B cell (primary cell): Measurements from ENCODE around the gene TSFM. TPM values are rescaled to one million over a fixed set of nuclear protein-coding genes. Genes with fewer than 3 reads are reported as not detected.

Source experiments
- ATAC-seq: fragments of 200-7000 bp; cut with Tn5 transposase; one replicate; pipeline ENCODE4 v1.10.0; 2021; ENCODE audit warnings: low read depth, mild to moderate bottlenecking, moderate number of reproducible peaks, moderate library complexity
- CTCF ChIA-PET: fragments of 350-600 bp; sonication (Branson Sonifier 250); formaldehyde crosslinking; loops from one replicate; lab custom pipeline; 2021; ENCODE audit warnings: antibody characterized with exemption, inconsistent platforms; lab: Charles Lee
- POLR2A ChIA-PET: fragments of 350-600 bp; sonication (Branson Sonifier 250); formaldehyde crosslinking; loops from one replicate; lab custom pipeline; 2021; ENCODE audit warnings: antibody characterized with exemption; lab: Charles Lee
- DNase-seq: peaks from one replicate; pipeline ENCODE4 v3.0.0; 2013
- H2AFZ ChIP-seq: 2 replicates; pipeline ENCODE4 v1.6.1; 2012; ENCODE audit warnings: mild to moderate bottlenecking, low read depth, low read length; ENCODE audit not compliant: insufficient read depth, poor library complexity, severe bottlenecking
- H3K27ac ChIP-seq, 2 donors: 1 replicate in 1 of 2; 2 replicates in 1 of 2; pipeline ENCODE4 v1.5.1; 2012 to 2013; ENCODE audit warnings: low read length in 2 of 2, mild to moderate bottlenecking in 2 of 2, moderate library complexity in 1 of 2
- H3K27me3 ChIP-seq, 4 experiments: fragments of 200-600 bp in 1 of 4; sonication (generic) in 1 of 4; replicated peaks in 1 of 4; 1 replicate in 2 of 4; 2 replicates in 2 of 4; pipeline versions ENCODE4 v1.6.1 to v1.7.0; 2013 to 2016; ENCODE audit warnings: low read length in 3 of 4, mild to moderate bottlenecking in 2 of 4, mixed read lengths in 1 of 4, moderate library complexity in 1 of 4; ENCODE audit not compliant: insufficient read depth in 4 of 4, control insufficient read depth in 3 of 4; ENCODE audit errors: control extremely low read depth in 1 of 4
- H3K36me3 ChIP-seq, 2 experiments: replicated peaks in 1 of 2; 1 replicate in 1 of 2; 2 replicates in 1 of 2; pipeline versions ENCODE4 v1.6.1 to v1.7.1; 2013; ENCODE audit warnings: low read length in 1 of 2; ENCODE audit not compliant: insufficient read depth in 2 of 2, control insufficient read depth in 1 of 2; ENCODE audit errors: control extremely low read depth in 1 of 2, extremely low read depth in 1 of 2
- H3K4me1 ChIP-seq, 2 donors: fragments of 200-600 bp in 1 of 2; sonication (generic) in 1 of 2; 1 replicate in 1 of 2; 2 replicates in 1 of 2; pipeline versions ENCODE4 v1.5.1 to v1.6.1; 2013 to 2017; ENCODE audit warnings: low read length in 2 of 2; ENCODE audit not compliant: control insufficient read depth in 2 of 2, insufficient read depth in 2 of 2
- H3K4me2 ChIP-seq: replicated peaks from 2 replicates; pipeline ENCODE3; 2012; ENCODE audit warnings: mild to moderate bottlenecking, low read depth, low read length; ENCODE audit not compliant: poor library complexity, severe bottlenecking
- H3K4me3 ChIP-seq, 5 experiments: fragments of 200-600 bp in 1 of 5; sonication (generic) in 1 of 5; 1 replicate in 3 of 5; 2 replicates in 2 of 5; pipeline versions ENCODE4 v1.5.1 to v1.7.0; 2011 to 2016; ENCODE audit warnings: low read length in 4 of 5, mild to moderate bottlenecking in 4 of 5, low read depth in 2 of 5, control low read depth in 1 of 5, moderate library complexity in 1 of 5; ENCODE audit not compliant: insufficient read depth in 1 of 5; ENCODE audit errors: control extremely low read depth in 1 of 5, extremely low read depth in 1 of 5
- H3K79me2 ChIP-seq: fragments of 200-600 bp; sonication (generic); one replicate; pipeline ENCODE4 v1.6.0; 2016; ENCODE audit warnings: low read length; ENCODE audit not compliant: control insufficient read depth, insufficient read depth
- H3K9ac ChIP-seq: fragments of 200-600 bp; sonication (generic); 2 replicates; pipeline ENCODE4 v1.6.1; 2017; ENCODE audit warnings: mild to moderate bottlenecking, low read length, moderate library complexity
- H3K9me3 ChIP-seq, 3 donors: one replicate each; pipeline versions ENCODE4 v1.6.1 to v1.7.1; 2013; ENCODE audit warnings: low read length in 2 of 3; ENCODE audit not compliant: control insufficient read depth in 2 of 3, insufficient read depth in 1 of 3; ENCODE audit errors: control extremely low read depth in 1 of 3
- H4K20me1 ChIP-seq: 2 replicates; pipeline ENCODE4 v1.6.0; 2012; ENCODE audit warnings: mild to moderate bottlenecking, low read length; ENCODE audit not compliant: insufficient read depth, control insufficient read depth, poor library complexity, severe bottlenecking
- H3K27ac Mint-ChIP-seq: one replicate; pipeline ENCODE4 v1.8.0; 2021; ENCODE audit warnings: mixed read lengths
- H3K27me3 Mint-ChIP-seq: one replicate; pipeline ENCODE4 v1.8.0; 2021; ENCODE audit warnings: mixed read lengths
- H3K4me1 Mint-ChIP-seq: one replicate; pipeline ENCODE4 v1.8.0; 2021; ENCODE audit warnings: mixed read lengths
- H3K4me3 Mint-ChIP-seq: one replicate; pipeline ENCODE4 v1.8.0; 2021; ENCODE audit warnings: mixed read lengths
- H3K9me3 Mint-ChIP-seq: one replicate; pipeline ENCODE4 v1.8.0; 2022; ENCODE audit warnings: mixed read lengths; ENCODE audit not compliant: insufficient read depth
- EZH2 ChIP-seq: IDR thresholded peaks from 2 replicates; pipeline ENCODE4 v1.6.1; 2012; ENCODE audit warnings: borderline replicate concordance, low read depth, mild to moderate bottlenecking, moderate library complexity, low read length; ENCODE audit not compliant: insufficient read depth, poor library complexity, severe bottlenecking
- WGBS: methylation state at CpG from one replicate; pipeline ENCODE4 v1.1.5; 2013; ENCODE audit warnings: missing lambda C conversion rate; ENCODE audit not compliant: insufficient coverage; 5-methylcytosine and 5-hydroxymethylcytosine counted together
- intact Hi-C: fragments of 100-400 bp; cut with micrococcal nuclease; formaldehyde crosslinking; loops from one replicate; pipeline ENCODE4 v1.10.0; 2022
- polyA plus RNA-seq: library from polyadenylated mRNA; depleted of rRNA; stranded (reverse); fragments of >200 nt; gene quantifications from 2 replicates; pipeline ENCODE4 v1.2.3, GENCODE V29; 2012
- total RNA-seq, 2 donors: library from RNA; stranded (reverse); fragments of 120-200 nt in 1 of 2; gene quantifications; 1 replicate in 1 of 2; 2 replicates in 1 of 2; pipeline versions ENCODE4 v1.2.3 to v1.2.4, GENCODE V29; 2013 to 2022
- TF ChIP-seq, protein P1 (sequence below): fragments of 200-600 bp; IDR thresholded peaks from one replicate; pipeline ENCODE4 v1.8.0; 2022; ENCODE audit warnings: antibody characterized with exemption, mild to moderate bottlenecking

The TSFM gene
- total and polyA plus RNA-seq, 2 donors (not counting 1 experiment from before 2014, with no cell fraction given): 5.6 to 20.9 TPM

DNA sequence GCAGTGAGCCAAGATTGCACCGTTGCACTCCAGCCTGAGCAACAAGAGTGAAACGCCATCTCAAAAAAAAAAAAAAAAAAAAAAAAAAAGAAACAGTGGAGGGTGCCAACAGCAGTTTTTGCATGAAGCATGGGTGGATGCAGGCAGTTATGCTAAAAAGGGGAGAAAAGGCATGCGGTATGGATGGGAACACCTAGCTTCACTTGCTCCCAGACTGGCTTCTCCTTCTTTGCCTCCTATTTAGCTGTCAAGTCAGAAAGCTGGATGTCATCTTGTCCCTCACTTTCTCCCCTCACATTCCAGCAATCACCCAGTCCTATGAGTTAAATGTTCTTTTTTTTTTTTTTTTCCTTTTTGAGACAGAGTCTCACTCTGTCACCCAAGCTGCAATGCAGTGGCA is 7.5 kb upstream of the TSFM start:
- ChIA-PET POLR2A (interaction anchor here (0.7 kb wide), 1 partner anchor 15 kb away, joined by 4 read pairs; no protein-coding TSS in a partner anchor), CTCF (interaction anchor here (0.7 to 3.1 kb wide), 3 partner anchors 9 to 131 kb away, joined by 3 to 11 read pairs (median 4); no protein-coding TSS in a partner anchor)
- Mint-ChIP-seq H3K4me3 (no peak overlapping the region), H3K27me3 (no peaks in the 10 kb centered on the region), H3K27ac (no peak overlapping the region), H3K4me1 (peaks cover 14% of the 10 kb centered on the region), H3K9me3 (no peaks in the 10 kb centered on the region)
- Histone ChIP-seq H2AFZ (no peak overlapping the region), H3K36me3 (no peaks in the 10 kb centered on the region), H3K4me2 (no peak overlapping the region), H3K27me3 (no peaks in the 10 kb centered on the region), H4K20me1 (no peaks in the 10 kb centered on the region), H3K9me3 (no peaks in the 10 kb centered on the region), H3K9ac (no peak overlapping the region), H3K27ac (no peak overlapping the region), H3K4me3 (no peak overlapping the region), H3K79me2 (no peaks in the 10 kb centered on the region), H3K4me1 (peaks cover 10 to 20% of the 10 kb centered on the region in 2 donors)
- no CpG with 5 or more reads among the region's 3 CpGs for WGBS
- no peak for TF ChIP-seq EZH2
- TF ChIP-seq, protein P1, sequence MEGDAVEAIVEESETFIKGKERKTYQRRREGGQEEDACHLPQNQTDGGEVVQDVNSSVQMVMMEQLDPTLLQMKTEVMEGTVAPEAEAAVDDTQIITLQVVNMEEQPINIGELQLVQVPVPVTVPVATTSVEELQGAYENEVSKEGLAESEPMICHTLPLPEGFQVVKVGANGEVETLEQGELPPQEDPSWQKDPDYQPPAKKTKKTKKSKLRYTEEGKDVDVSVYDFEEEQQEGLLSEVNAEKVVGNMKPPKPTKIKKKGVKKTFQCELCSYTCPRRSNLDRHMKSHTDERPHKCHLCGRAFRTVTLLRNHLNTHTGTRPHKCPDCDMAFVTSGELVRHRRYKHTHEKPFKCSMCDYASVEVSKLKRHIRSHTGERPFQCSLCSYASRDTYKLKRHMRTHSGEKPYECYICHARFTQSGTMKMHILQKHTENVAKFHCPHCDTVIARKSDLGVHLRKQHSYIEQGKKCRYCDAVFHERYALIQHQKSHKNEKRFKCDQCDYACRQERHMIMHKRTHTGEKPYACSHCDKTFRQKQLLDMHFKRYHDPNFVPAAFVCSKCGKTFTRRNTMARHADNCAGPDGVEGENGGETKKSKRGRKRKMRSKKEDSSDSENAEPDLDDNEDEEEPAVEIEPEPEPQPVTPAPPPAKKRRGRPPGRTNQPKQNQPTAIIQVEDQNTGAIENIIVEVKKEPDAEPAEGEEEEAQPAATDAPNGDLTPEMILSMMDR: no peak
- ATAC-seq (no peak), DNase-seq (no peak)
- intact Hi-C loops: no loop called here

DNA sequence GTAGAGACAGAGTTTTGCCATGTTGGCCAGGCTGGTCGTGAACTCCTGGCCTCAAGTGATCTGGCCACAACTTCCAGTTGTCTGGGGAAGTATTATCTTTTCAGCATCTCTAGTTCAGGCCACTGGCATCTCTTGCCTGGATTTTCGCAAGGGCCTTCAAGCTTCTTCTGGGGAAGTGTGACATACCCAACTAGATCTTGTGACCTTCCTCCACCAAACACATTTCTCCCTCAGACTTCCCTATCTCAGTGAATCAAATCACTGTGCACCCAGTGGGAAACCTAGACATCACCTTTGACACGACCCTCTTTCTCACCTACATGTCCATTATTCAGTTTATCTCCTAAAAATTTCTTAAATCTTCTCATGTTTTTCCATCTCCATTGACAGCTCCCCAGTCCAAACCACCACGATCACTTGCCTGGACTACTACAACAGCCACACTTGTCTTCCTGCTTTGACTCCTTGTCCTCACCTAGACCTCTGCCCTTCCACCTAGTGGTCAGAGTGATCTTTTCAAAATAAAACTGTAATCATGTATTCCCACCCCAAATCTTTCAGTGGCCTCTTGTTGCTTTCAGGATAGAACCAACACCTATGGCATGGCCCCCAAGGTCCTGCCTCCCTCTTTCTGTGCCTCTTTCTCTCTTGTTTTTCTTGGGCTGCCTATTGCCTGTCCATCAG is 6.9 kb upstream of the TSFM start:
- TF ChIP-seq EZH2: no peak
- TF ChIP-seq, protein P1: no peak
- ChIA-PET POLR2A (no interaction called here), CTCF (interaction anchor here (1.1 to 3.1 kb wide), 2 partner anchors 10 to 19 kb away, joined by 4 to 11 read pairs; no protein-coding TSS in a partner anchor)
- H3K36me3 ChIP-seq: no peaks in the 10 kb centered on the region
- peaks cover 12% of the 10 kb centered on the region for H3K4me1 Mint-ChIP-seq
- no peaks in the 10 kb centered on the region for H3K9me3 ChIP-seq
- no peak overlapping the region for H3K9ac ChIP-seq
- no peaks in the 10 kb centered on the region for H3K79me2 ChIP-seq
- H3K27me3 ChIP-seq: no peaks in the 10 kb centered on the region
- H3K27ac Mint-ChIP-seq: no peak overlapping the region
- no peaks in the 10 kb centered on the region for H3K27me3 Mint-ChIP-seq
- DNase-seq: peak; percentile 10
- intact Hi-C loops: no loop called here
- H3K4me3 ChIP-seq: no peak overlapping the region
- no peak overlapping the region for H3K27ac ChIP-seq
- no peak overlapping the region for H3K4me3 Mint-ChIP-seq
- H3K9me3 Mint-ChIP-seq: no peaks in the 10 kb centered on the region
- peaks cover 10 to 20% of the 10 kb centered on the region in 2 donors for H3K4me1 ChIP-seq
- no peak overlapping the region for H3K4me2 ChIP-seq
- 100% methylated on average over 4 of the region's 4 CpGs for WGBS
- H4K20me1 ChIP-seq: no peaks in the 10 kb centered on the region
- H2AFZ ChIP-seq: no peak overlapping the region
- ATAC-seq: no peak
